ENCODE data around the gene UTP25. TPM values are rescaled to one million over a fixed set of nuclear protein-coding genes. Genes with fewer than 3 reads are reported as not detected.

Gene UTP25
- polyA plus RNA-seq, 12 donors = 6.4 to 8.9 (median 7.4) TPM; not detected in 1

DNA sequence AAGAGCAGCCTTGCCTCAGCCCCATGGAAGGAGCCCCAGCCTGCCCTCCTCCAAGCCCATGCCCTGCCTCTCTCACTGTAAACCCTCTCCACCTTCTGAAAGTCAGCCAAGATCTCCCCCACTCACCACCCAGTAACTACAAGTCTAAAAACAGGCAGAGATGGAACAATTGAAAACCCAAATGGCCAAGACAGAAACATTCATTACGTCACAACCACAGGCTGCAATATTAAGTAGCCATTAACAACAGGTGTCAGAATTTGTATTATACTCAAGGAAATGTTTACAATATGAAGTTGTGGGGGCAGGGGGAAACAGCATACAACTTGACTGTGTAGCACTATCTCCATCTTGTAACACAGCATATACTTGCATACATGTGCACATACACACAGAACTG, 24.2 kb upstream of the UTP25 start:
- no peak for DNase-seq

GRCh38 chr1:209805341-209805781, 22.4 kb upstream of the UTP25 start:
- no peak for DNase-seq

DNA sequence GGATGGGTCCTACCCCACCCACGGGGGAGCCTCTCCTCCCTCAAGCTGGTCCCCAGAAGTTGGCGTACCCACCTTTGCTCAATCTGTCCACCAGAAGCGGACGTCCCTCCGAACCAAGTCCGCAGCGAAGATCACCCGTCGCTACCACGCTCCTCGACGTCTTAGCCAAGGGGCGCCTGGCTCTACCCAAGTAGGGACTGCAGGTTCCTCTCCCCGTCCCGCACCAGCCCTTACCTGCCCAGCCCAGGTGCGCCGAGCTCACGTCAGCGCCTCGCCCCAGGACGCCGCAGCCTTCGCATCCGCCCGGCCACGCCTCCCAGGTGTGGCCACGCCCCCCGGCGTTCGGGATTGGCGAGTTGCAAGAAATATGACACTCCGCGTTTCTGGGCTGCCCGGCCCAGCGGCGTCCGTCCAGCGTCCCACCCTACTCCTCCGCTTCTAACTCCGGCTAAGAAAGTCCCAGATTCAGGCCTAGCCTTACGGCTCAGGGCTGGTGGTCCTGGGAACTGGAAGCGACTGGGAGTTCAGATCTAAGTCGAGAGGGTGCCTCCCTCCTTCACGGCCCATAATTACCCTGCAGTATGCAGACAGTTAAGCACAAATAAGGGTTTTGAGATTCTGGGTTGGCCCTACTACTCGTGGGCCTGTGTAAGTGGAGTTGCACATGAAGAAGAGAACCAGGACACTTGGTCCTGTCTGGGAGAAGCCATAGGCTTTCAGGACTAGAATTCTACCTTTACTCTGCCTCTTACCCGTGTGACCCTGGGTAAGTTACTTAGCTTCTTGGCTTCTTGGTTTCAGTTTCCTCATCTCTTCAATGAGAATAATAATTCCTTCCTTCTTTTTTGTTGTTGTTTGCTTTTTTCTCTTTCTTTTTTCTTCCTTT, 21.7 kb upstream of the UTP25 start, which contains the start of gene IRF6:
Gene IRF6, minus strand, starts transcription at position 268 of the 886 bp plus-strand sequence. CDS start 4,729 bp downstream, outside the sequence.
- DNase-seq = peak; percentile 66

GRCh38 chr1:209807509-209807908, 20.3 kb upstream of the UTP25 start:
- DNase-seq = no peak

- no peak for DNase-seq
Measured at GRCh38 chr1:209808059-209808581, 19.7 kb upstream of the UTP25 start.

- DNase-seq = no peak
Measured at GRCh38 chr1:209809611-209810010, 18.2 kb upstream of the UTP25 start.

- no peak for DNase-seq
Measured at GRCh38 chr1:209810783-209811182, 17.0 kb upstream of the UTP25 start.

GRCh38 chr1:209813902-209814301, 13.9 kb upstream of the UTP25 start:
- no peak for DNase-seq

DNA sequence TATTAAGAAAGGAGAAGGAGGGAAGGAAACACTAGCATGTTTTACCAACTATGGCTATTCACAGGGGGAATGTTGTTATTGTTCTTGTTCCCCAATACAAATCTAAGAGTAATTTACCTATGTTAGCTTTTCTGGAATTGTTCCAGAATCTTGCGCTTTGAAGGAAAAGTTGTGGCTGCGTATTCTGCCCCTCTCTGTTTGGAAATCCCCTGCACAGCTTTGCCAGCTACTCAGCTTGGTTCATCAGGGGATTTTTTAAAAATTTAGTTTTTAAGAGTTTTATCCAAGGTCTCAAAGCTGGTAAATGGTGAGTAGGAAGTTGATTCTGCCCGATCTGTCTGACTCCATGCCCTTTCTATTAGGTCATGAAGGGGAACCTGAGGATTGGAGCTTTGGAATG, 12.3 kb upstream of the UTP25 start:
- no peak for DNase-seq

DNA sequence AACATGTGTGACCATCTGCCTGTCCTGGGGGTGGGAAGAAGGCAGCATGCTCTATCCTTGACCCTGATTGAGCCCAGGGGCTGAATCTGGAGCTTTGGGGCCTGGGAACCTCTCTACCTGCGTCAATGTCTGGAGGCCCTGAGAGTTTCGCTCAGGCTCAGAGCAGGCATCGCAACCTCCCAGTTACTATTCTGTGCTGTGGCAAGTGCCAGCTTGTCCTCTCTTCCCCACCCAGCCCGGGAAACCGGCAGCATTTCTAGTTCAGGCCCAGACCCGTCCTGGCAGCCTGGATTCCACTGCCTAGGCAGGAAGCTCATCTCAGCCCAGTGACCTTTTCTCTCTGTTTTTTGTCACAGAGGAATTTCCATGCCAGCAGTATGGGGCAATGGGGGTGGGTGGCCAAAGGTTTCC, 11.8 kb upstream of the UTP25 start:
- no peak for DNase-seq

GRCh38 chr1:209816923-209817322, 10.8 kb upstream of the UTP25 start:
- DNase-seq = no peak

- no peak for DNase-seq
Measured at GRCh38 chr1:209817691-209818090, 10.1 kb upstream of the UTP25 start.

GRCh38 chr1:209819058-209819457, 8.7 kb upstream of the UTP25 start:
- DNase-seq = no peak

DNA sequence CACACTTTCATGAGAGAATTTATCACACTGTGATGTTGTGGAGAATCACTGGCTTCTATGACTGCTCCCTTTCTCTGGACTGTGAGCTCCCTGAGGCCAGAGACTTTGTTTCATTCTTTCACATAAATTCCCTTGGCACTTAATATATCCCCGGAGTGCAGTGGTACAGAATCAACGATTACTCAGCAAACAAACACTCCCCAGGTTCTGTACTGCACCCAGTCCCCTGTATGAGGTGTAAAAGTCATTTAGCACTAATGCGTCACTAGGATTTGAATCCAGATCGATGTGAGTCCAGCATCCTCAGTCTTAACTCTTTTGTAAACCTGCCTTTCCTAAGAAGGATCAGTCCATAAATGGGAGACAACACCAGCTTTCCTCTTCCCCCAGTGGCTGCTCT, 6.8 kb upstream of the UTP25 start:
- no peak for DNase-seq

DNA sequence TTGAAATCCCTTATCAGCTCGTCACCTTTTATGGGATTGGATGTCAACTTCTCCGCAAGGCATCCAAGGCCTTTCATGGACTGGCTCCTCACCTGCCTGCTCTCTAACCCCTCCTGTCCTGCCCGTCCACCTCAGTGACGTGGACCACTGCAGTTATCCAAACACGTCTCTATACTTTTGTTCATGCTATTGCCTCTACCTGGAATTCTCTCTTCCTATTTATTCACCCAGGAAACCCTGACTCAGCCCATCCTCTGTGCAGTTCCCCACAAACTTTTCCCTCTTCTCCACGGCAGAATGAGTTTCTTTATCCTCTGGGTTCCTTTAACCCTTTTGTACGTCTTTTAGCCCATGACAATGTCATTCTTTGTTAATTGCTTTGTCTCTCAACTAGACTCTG, 5.1 kb upstream of the UTP25 start:
- DNase-seq = no peak

- DNase-seq = no peak
Measured at GRCh38 chr1:209823143-209824041, 4.4 kb upstream of the UTP25 start.

GRCh38 chr1:209825591-209826434, 2.0 kb upstream of the UTP25 start:
- DNase-seq = no peak

- DNase-seq = no peak
Measured at GRCh38 chr1:209829716-209830115, 1.9 kb downstream of the UTP25 start.

DNA sequence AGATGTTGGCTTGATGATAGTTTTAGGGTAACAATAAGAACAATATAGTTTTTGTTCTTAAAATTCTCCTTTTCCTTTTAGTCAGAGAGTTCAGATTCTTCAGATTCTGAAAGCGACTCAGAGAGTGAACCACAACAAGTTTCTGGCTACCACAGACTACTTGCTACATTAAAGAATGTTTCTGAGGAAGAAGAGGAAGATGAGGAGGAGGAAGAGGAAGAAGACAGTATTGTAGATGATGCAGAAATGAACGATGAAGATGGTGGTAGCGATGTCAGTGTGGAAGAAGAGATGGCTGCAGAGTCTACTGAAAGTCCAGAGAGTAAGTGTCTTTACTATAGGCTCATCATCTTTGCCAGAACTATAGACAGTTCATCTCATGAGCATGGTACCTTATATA, 3.0 kb downstream of the UTP25 start:
- no peak for DNase-seq

GRCh38 chr1:209831615-209832014, 3.8 kb downstream of the UTP25 start:
- DNase-seq = no peak

- DNase-seq = no peak
Measured at GRCh38 chr1:209835782-209836298, 8.1 kb downstream of the UTP25 start.

All from muscle of arm (tissue), 12 donors.